ENCODE data around the gene DNAJC5.
"Not testable (repeated sequence)": the region's sequence is repeated elsewhere in the genome, so short reads cannot be mapped to it uniquely, and the experiment has no call there.

DNA sequence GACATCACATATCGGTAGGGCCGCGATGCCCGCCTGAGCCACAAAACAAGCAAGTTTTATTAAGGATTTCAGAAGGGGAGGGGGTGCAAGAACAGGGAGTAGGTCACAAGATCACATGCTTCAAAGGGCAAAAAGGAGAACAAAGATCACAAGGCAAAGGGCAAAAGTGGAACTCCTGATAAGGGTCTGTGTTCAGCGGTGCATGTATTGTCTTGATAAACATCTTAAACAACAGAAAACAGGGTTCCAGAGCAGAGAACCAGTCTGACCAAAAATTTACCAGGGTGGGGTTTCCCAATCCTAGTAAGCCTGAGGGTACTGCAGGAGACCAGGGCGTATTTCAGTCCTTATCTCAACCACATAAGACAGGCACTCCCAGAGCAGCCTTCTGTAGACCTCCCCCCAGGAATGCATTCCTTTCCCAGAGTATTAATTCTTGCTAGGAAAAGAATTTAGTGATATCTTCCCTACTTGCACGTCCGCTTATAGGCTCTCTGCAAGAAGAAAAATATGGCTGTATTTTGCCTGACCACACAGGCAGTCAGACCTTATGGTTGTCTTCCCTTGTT lies 21.5 kb downstream of the DNAJC5 start:
- TF ChIP-seq, protein P1, sequence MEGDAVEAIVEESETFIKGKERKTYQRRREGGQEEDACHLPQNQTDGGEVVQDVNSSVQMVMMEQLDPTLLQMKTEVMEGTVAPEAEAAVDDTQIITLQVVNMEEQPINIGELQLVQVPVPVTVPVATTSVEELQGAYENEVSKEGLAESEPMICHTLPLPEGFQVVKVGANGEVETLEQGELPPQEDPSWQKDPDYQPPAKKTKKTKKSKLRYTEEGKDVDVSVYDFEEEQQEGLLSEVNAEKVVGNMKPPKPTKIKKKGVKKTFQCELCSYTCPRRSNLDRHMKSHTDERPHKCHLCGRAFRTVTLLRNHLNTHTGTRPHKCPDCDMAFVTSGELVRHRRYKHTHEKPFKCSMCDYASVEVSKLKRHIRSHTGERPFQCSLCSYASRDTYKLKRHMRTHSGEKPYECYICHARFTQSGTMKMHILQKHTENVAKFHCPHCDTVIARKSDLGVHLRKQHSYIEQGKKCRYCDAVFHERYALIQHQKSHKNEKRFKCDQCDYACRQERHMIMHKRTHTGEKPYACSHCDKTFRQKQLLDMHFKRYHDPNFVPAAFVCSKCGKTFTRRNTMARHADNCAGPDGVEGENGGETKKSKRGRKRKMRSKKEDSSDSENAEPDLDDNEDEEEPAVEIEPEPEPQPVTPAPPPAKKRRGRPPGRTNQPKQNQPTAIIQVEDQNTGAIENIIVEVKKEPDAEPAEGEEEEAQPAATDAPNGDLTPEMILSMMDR (IDR thresholded peaks at IDR 0.05): not testable (repeated sequence)
- not testable (repeated sequence) for TF ChIP-seq POLR2A (IDR thresholded peaks at IDR 0.05)

Data from body of pancreas (tissue), 4 donors.